ENCODE data around the gene GALNS. TPM values are rescaled to one million over a fixed set of nuclear protein-coding genes. Genes with fewer than 3 reads are reported as not detected.

GALNS gene
- total and polyA plus RNA-seq, 2 of the 8 experiments (the other 6 are each of a cell fraction or from before 2014, with no cell fraction given): 8.9 to 17.8 TPM

- no peak overlapping the region; the same call in 1 of the 2 replicates for H2AK5ac ChIP-seq (ENCODE audit: low read depth, low read length)
- H3K23me2 ChIP-seq (ENCODE audit: low read depth, low read length): peaks cover 6% of the 10 kb centered on the region; the same call in 1 of the 2 replicates
- H2BK20ac ChIP-seq (ENCODE audit: low read length): no peak overlapping the region
- TF ChIP-seq POLR2AphosphoS5 (IDR thresholded peaks at IDR 0.05; ENCODE audit: low read depth, low read length): no peak
- TF ChIP-seq SP4 (IDR thresholded peaks at IDR 0.05; ENCODE audit: low read length): no peak
- TF ChIP-seq CTBP2 (IDR thresholded peaks at IDR 0.05; ENCODE audit: borderline replicate concordance, insufficient read depth, insufficient read length, low read length): no peak
- no peak for TF ChIP-seq JUND (IDR thresholded peaks at IDR 0.05; ENCODE audit: low read length)
- TF ChIP-seq RFX5 (IDR thresholded peaks at IDR 0.05; ENCODE audit: borderline replicate concordance, low read depth, low read length): no peak
- TF ChIP-seq KDM4A (IDR thresholded peaks at IDR 0.05; ENCODE audit: low read depth, low read length, severe bottlenecking): no peak
- no peak for TF ChIP-seq NANOG (IDR thresholded peaks at IDR 0.05; ENCODE audit: insufficient read depth, low read depth, low read length, poor library complexity, severe bottlenecking)
- TF ChIP-seq YY1 (IDR thresholded peaks at IDR 0.05; ENCODE audit: low read depth, low read length): no peak
- 88% methylated on average over 28 of the region's 28 CpGs; no CpG with 5 or more reads in 1 of the 2 experiments for WGBS, 2 experiments (ENCODE audit: extremely low coverage in 1 of 2, insufficient coverage in 1 of 2, insufficient read length in 1 of 2, insufficient replicate concordance in 2 of 2, low coverage in 1 of 2, low lambda C conversion rate in 2 of 2, missing lambda C conversion rate in 1 of 2)
- no peaks in the 10 kb centered on the region for H3K36me3 ChIP-seq (ENCODE audit: control insufficient read depth in 2 of 4, insufficient read depth in 4 of 4, low read length in 3 of 4)
- no peak overlapping the region for H2BK15ac ChIP-seq (ENCODE audit: low read length)
- ChIA-PET POLR2A (ENCODE audit: partially characterized antibody) (interaction anchor here (0.6 to 2.0 kb wide), 8 partner anchors 8 to 478 kb away, joined by 3 to 9 read pairs (median 4); no protein-coding TSS in a partner anchor), CTCF (ENCODE audit: partially characterized antibody) (interaction anchor here (0.7 to 7.4 kb wide), 14 partner anchors 11 to 1003 kb away, joined by 3 to 94 read pairs (median 4); no protein-coding TSS in a partner anchor)
- H2BK12ac ChIP-seq (ENCODE audit: low read depth, low read length): no peak overlapping the region
- peak overlapping the region; percentile 19; the same call in 1 of the 2 replicates for H3K18ac ChIP-seq (ENCODE audit: extremely low read depth, low read length)
- no peak overlapping the region for H2BK120ac ChIP-seq (replicated peaks; ENCODE audit: low read depth, low read length)
- FAIRE-seq (no peak), DNase-seq (ENCODE audit: low read depth in 1 of 2, low spot score in 2 of 2) (no peak)
- no peak overlapping the region for H4K91ac ChIP-seq (replicated peaks; ENCODE audit: insufficient read length, low read length)
- no peak overlapping the region; the same call in 1 of the 2 replicates for H4K8ac ChIP-seq (ENCODE audit: extremely low read depth, insufficient read depth, low read length)
- peaks cover 0 to 26% of the 10 kb centered on the region in 2 experiments; a peak in 1 of 4 replicates for H3K79me2 ChIP-seq (ENCODE audit: control insufficient read depth in 1 of 2, insufficient read depth in 2 of 2, low read length in 2 of 2)
- no peak overlapping the region for H3K4ac ChIP-seq (replicated peaks; ENCODE audit: insufficient read length, low read depth, low read length)
- peaks cover 2 to 19% (median 9%) of the 10 kb centered on the region in 4 experiments for H3K4me1 ChIP-seq (replicated peaks in 1 of 4; ENCODE audit: control insufficient read depth in 3 of 4, insufficient read depth in 4 of 4, low read length in 3 of 4)
- H3K9ac ChIP-seq (replicated peaks in 1 of 4; ENCODE audit: extremely low read depth in 1 of 4, low read depth in 3 of 4, low read length in 3 of 4): no peak overlapping the region
- no peak overlapping the region for H3K4me2 ChIP-seq (ENCODE audit: insufficient read depth in 1 of 2, low read depth in 2 of 2, low read length in 2 of 2)
- no peak overlapping the region for H4K5ac ChIP-seq (ENCODE audit: insufficient read length, low read depth, low read length)
- no peak overlapping the region for H2AFZ ChIP-seq (ENCODE audit: low read length)
- H3K14ac ChIP-seq (ENCODE audit: insufficient read length): no peak overlapping the region
- H3K27ac ChIP-seq (ENCODE audit: low read depth, low read length): no peak overlapping the region
- H3K4me3 ChIP-seq (ENCODE audit: extremely low read depth in 1 of 4, insufficient read depth in 2 of 4, low read depth in 3 of 4, low read length in 4 of 4): no peak overlapping the region
- H3K23ac ChIP-seq (ENCODE audit: insufficient read length): no peak overlapping the region
- H3K56ac ChIP-seq (replicated peaks; ENCODE audit: insufficient read length, low read depth, low read length): no peak overlapping the region
- H3K9me3 ChIP-seq (ENCODE audit: insufficient read depth in 2 of 2, low read depth in 1 of 2, low read length in 1 of 2): no peaks in the 10 kb centered on the region
- peaks cover 0 to 6% (median 3%) of the 10 kb centered on the region in 4 experiments; a peak in 3 of 7 replicates for H3K27me3 ChIP-seq (replicated peaks in 1 of 4; ENCODE audit: control insufficient read depth in 3 of 4, extremely low read depth in 1 of 4, insufficient read depth in 3 of 4, low read length in 3 of 4)
- H2BK5ac ChIP-seq (ENCODE audit: low read depth, low read length): no peak overlapping the region
- H4K20me1 ChIP-seq (replicated peaks in 1 of 2; ENCODE audit: control insufficient read depth in 1 of 2, insufficient read depth in 2 of 2, low read length in 2 of 2): peaks cover 0 to 11% of the 10 kb centered on the region in 2 experiments
- H3K79me1 ChIP-seq (ENCODE audit: low read depth, low read length): peaks cover 4% of the 10 kb centered on the region; the same call in 1 of the 2 replicates
Measured at GRCh38 chr16:88781140-88782077, 75.3 kb downstream of the GALNS start.
